GM12865 (cell line): ENCODE results near the gene LDLR.

Source experiments
- DNase-seq: peaks from one replicate; pipeline ENCODE4 v3.0.0; 2010; ENCODE audit warnings: low read depth
- H3K4me3 ChIP-seq: 2 replicates; pipeline ENCODE4 v1.5.1; 2011; ENCODE audit warnings: mild to moderate bottlenecking, low read depth, low read length, control low read depth
- TF ChIP-seq, protein P1 (sequence below): IDR thresholded peaks from 2 replicates; pipeline ENCODE4 v1.5.1; 2011; ENCODE audit warnings: low read length, control low read depth, low read depth, inconsistent platforms; ENCODE audit not compliant: insufficient read depth; ENCODE audit errors: missing control alignments

The LDLR gene

DNA sequence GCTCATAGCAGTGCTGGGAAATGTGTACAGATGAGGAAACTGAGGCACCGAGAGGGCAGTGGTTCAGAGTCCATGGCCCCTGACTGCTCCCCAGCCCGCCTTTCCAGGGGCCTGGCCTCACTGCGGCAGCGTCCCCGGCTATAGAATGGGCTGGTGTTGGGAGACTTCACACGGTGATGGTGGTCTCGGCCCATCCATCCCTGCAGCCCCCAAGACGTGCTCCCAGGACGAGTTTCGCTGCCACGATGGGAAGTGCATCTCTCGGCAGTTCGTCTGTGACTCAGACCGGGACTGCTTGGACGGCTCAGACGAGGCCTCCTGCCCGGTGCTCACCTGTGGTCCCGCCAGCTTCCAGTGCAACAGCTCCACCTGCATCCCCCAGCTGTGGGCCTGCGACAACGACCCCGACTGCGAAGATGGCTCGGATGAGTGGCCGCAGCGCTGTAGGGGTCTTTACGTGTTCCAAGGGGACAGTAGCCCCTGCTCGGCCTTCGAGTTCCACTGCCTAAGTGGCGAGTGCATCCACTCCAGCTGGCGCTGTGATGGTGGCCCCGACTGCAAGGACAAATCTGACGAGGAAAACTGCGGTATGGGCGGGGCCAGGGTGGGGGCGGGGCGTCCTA, 15.9 kb downstream of the LDLR start:
- DNase-seq: no peak
- H3K4me3 ChIP-seq: no peak overlapping the region
- TF ChIP-seq, protein P1, sequence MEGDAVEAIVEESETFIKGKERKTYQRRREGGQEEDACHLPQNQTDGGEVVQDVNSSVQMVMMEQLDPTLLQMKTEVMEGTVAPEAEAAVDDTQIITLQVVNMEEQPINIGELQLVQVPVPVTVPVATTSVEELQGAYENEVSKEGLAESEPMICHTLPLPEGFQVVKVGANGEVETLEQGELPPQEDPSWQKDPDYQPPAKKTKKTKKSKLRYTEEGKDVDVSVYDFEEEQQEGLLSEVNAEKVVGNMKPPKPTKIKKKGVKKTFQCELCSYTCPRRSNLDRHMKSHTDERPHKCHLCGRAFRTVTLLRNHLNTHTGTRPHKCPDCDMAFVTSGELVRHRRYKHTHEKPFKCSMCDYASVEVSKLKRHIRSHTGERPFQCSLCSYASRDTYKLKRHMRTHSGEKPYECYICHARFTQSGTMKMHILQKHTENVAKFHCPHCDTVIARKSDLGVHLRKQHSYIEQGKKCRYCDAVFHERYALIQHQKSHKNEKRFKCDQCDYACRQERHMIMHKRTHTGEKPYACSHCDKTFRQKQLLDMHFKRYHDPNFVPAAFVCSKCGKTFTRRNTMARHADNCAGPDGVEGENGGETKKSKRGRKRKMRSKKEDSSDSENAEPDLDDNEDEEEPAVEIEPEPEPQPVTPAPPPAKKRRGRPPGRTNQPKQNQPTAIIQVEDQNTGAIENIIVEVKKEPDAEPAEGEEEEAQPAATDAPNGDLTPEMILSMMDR: no peak

DNA sequence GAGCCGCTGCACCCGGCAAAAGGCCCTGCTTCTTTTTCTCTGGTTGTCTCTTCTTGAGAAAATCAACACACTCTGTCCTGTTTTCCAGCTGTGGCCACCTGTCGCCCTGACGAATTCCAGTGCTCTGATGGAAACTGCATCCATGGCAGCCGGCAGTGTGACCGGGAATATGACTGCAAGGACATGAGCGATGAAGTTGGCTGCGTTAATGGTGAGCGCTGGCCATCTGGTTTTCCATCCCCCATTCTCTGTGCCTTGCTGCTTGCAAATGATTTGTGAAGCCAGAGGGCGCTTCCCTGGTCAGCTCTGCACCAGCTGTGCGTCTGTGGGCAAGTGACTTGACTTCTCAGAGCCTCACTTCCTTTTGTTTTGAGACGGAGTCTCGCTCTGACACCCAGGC, 17.2 kb downstream of the LDLR start:
- H3K4me3 ChIP-seq: no peak overlapping the region
- TF ChIP-seq, protein P1: no peak

DNA sequence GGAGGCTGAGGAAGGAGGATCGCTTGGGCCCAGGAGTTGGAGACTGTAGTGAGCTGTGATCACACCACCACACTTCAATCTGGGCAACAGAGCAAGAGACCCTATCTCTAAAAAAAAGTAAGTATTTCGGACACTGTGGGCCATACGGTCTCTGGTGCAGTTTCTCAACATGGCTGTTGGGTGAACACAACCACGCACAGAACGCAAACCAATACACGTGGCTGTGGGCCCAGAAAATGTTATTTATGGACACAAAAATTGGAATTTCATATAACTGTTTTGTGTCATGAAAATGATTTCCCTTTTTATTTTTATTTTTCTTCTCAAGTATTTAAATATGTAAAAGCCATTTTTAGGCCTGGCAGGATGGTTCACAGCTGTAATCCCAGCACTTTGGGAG, 19.5 kb downstream of the LDLR start:
- no peak for DNase-seq
- no peak overlapping the region for H3K4me3 ChIP-seq
- TF ChIP-seq, protein P1: no peak

More for the DNA sequence above, 17.2 kb downstream of the LDLR start:
- DNase-seq: no peak

DNA sequence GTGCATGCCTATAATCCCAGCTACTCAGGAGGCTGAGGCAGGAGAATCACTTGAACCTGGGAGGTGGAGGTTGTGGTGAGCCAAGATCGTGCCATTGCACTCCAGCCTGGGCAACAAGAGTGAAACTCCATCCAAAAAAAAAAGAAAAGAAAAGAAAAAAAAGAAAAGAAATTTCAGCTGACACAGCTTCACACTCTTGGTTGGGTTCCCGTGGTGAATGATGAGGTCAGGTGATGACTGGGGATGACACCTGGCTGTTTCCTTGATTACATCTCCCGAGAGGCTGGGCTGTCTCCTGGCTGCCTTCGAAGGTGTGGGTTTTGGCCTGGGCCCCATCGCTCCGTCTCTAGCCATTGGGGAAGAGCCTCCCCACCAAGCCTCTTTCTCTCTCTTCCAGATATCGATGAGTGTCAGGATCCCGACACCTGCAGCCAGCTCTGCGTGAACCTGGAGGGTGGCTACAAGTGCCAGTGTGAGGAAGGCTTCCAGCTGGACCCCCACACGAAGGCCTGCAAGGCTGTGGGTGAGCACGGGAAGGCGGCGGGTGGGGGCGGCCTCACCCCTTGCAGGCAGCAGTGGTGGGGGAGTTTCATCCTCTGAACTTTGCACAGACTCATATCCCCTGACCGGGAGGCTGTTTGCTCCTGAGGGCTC, 22.0 kb downstream of the LDLR start:
- TF ChIP-seq, protein P1: no peak
- no peak overlapping the region for H3K4me3 ChIP-seq
- no peak for DNase-seq

DNA sequence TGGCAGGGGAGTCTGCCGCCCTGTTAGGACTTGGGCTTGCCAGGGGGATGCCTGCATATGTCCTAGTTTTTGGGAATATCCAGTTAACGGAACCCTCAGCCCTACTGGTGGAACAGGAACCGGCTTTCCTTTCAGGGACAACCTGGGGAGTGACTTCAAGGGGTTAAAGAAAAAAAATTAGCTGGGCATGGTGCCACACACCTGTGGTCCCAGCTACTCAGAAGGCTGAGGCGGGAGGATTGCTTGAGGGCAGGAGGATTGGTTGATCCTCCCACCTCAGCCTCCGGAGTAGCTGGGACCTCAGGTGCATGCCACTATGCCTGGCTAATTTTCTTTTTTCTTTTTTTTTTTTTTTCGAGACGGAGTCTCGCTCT, 22.5 kb downstream of the LDLR start:
- DNase-seq: no peak
- no peak overlapping the region for H3K4me3 ChIP-seq
- TF ChIP-seq, protein P1: no peak

DNA sequence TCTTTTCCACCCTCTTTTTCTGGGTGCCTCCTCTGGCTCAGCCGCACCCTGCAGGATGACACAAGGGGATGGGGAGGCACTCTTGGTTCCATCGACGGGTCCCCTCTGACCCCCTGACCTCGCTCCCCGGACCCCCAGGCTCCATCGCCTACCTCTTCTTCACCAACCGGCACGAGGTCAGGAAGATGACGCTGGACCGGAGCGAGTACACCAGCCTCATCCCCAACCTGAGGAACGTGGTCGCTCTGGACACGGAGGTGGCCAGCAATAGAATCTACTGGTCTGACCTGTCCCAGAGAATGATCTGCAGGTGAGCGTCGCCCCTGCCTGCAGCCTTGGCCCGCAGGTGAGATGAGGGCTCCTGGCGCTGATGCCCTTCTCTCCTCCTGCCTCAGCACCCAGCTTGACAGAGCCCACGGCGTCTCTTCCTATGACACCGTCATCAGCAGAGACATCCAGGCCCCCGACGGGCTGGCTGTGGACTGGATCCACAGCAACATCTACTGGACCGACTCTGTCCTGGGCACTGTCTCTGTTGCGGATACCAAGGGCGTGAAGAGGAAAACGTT, 24.0 kb downstream of the LDLR start:
- no peak for DNase-seq
- TF ChIP-seq, protein P1: no peak
- H3K4me3 ChIP-seq: no peak overlapping the region
